Measurements from ENCODE around the gene ABCC3.

Gene ABCC3

DNA sequence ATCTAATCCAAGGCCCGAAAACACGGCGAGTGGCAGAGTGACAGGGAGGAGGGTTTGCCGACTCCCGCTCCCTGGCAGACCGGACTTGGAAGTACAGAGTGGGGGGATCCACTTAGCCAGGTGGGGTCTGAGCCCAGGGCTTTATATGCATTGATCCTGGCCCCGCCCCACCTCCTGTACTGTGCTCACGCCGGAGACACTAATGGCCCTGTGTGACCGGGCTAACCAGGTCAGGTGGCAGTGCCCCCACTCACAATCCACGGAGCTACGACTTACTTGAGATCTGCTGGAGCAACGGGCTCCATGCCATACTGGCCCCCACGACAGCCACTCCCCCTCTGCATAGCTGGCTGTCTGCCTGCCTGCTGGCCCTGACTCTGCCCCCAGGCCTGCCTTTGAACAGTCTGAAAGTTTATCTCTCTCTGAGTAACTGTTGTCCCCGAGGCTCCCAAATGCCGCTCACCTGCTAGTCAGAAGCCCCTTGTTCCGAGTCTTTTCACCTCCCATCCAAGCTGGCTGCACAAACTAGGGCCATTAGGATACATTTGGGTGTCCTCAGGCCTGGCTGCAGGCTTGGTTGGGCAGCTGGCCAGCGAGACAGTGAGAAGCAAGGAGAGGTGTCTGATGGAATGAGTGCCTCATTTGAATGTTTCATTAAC, 46.2 kb upstream of the ABCC3 start:
- CTCF ChIA-PET, result no interaction called here
- DNase-seq (ENCODE audit: low spot score), result no peak
- peak overlapping the region; percentile 10; the same call in 1 of the 2 replicates for H3K27ac ChIP-seq
- POLR2A ChIA-PET (ENCODE audit: low non-redundant PET), result no interaction called here
- TF ChIP-seq, protein P1, sequence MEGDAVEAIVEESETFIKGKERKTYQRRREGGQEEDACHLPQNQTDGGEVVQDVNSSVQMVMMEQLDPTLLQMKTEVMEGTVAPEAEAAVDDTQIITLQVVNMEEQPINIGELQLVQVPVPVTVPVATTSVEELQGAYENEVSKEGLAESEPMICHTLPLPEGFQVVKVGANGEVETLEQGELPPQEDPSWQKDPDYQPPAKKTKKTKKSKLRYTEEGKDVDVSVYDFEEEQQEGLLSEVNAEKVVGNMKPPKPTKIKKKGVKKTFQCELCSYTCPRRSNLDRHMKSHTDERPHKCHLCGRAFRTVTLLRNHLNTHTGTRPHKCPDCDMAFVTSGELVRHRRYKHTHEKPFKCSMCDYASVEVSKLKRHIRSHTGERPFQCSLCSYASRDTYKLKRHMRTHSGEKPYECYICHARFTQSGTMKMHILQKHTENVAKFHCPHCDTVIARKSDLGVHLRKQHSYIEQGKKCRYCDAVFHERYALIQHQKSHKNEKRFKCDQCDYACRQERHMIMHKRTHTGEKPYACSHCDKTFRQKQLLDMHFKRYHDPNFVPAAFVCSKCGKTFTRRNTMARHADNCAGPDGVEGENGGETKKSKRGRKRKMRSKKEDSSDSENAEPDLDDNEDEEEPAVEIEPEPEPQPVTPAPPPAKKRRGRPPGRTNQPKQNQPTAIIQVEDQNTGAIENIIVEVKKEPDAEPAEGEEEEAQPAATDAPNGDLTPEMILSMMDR (conservative IDR thresholded peaks at IDR 0.05; ENCODE audit: low read depth), result no peak

GRCh38 chr17:50589095-50589705, 45.5 kb upstream of the ABCC3 start:
- ChIA-PET POLR2A (ENCODE audit: low non-redundant PET) (no interaction called here), CTCF (no interaction called here)
- TF ChIP-seq, protein P1 (conservative IDR thresholded peaks at IDR 0.05; ENCODE audit: low read depth), result no peak
- no peak for DNase-seq (ENCODE audit: low spot score)
- H3K27ac ChIP-seq, result peak overlapping the region; percentile 10

GRCh38 chr17:50590946-50591737, 43.5 kb upstream of the ABCC3 start:
- no peak for DNase-seq (ENCODE audit: low spot score)
- ChIA-PET POLR2A (ENCODE audit: low non-redundant PET) (no interaction called here), CTCF (no interaction called here)
- TF ChIP-seq, protein P1 (conservative IDR thresholded peaks at IDR 0.05; ENCODE audit: low read depth), result no peak
- no peak overlapping the region for H3K27ac ChIP-seq

DNA sequence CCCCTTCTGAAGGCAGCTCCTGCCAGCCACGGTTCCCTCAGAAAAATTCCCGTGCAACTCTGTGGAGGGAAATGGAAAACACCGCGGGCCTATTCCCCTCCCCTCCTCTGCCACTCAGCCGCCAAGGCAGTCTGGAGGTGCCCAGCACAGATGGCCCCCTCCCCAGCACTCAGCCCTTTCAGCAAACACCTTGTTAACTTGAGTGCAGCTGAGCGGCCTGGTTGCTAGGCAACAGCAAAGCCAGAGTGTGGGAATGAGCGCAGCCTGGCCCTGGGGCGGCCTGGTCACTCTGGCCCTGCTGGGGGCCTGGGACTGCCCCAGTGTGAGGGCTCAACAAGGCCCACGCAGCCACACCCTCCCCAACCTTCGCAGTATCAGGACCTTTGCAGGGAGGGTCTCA, 41.4 kb upstream of the ABCC3 start:
- TF ChIP-seq, protein P1 (conservative IDR thresholded peaks at IDR 0.05; ENCODE audit: low read depth), result no peak
- no peak for DNase-seq (ENCODE audit: low spot score)
- CTCF ChIA-PET, result no interaction called here
- no peak overlapping the region for H3K27ac ChIP-seq
- POLR2A ChIA-PET (ENCODE audit: low non-redundant PET), result no interaction called here

GRCh38 chr17:50594128-50594823, 40.4 kb upstream of the ABCC3 start:
- TF ChIP-seq, protein P1 (conservative IDR thresholded peaks at IDR 0.05; ENCODE audit: low read depth), result no peak
- POLR2A ChIA-PET (ENCODE audit: low non-redundant PET), result no interaction called here
- no peak overlapping the region for H3K27ac ChIP-seq
- CTCF ChIA-PET, result interaction anchor here (0.7 kb wide), 1 partner anchor 355 kb away, joined by 4 read pairs; no protein-coding TSS in a partner anchor
- DNase-seq (ENCODE audit: low spot score), result no peak

GRCh38 chr17:50594892-50595291, 39.8 kb upstream of the ABCC3 start:
- H3K27ac ChIP-seq, result no peak overlapping the region
- POLR2A ChIA-PET (ENCODE audit: low non-redundant PET), result no interaction called here
- DNase-seq (ENCODE audit: low spot score), result no peak
- CTCF ChIA-PET, result no interaction called here
- TF ChIP-seq, protein P1 (conservative IDR thresholded peaks at IDR 0.05; ENCODE audit: low read depth), result no peak

Measured in RWPE1 (cell line).